Mesendoderm (in vitro differentiated cells): ENCODE results near the gene KLHL14.

Experiments
- DNase-seq: peaks from one replicate; pipeline ENCODE4 v3.0.0; 2013
- H2AK5ac ChIP-seq: 2 replicates; pipeline ENCODE4 v1.6.1; 2013; ENCODE audit warnings: low read length, inconsistent platforms
- H2BK120ac ChIP-seq: 2 replicates; pipeline ENCODE4 v1.6.1; 2013; ENCODE audit warnings: low read depth, mild to moderate bottlenecking, low read length, moderate library complexity, mixed read lengths
- H2BK15ac ChIP-seq: replicated peaks from 2 replicates; pipeline ENCODE4 v1.6.1; 2013; ENCODE audit warnings: low read depth, mild to moderate bottlenecking, moderate library complexity
- H2BK5ac ChIP-seq: 2 replicates; pipeline ENCODE4 v1.6.1; 2013; ENCODE audit warnings: low read length, inconsistent platforms
- H3K18ac ChIP-seq: 2 replicates; pipeline ENCODE4 v1.6.1; 2013; ENCODE audit warnings: mild to moderate bottlenecking, low read length, mixed read lengths
- H3K23ac ChIP-seq: one replicate; pipeline ENCODE4 v1.6.1; 2013; ENCODE audit warnings: low read length
- H3K27ac ChIP-seq: 2 replicates; pipeline ENCODE4 v1.5.1; 2013; ENCODE audit warnings: low read depth, mild to moderate bottlenecking, inconsistent platforms, low read length, moderate library complexity
- H3K27me3 ChIP-seq: 2 replicates; pipeline ENCODE4 v1.6.1; 2013; ENCODE audit warnings: low read length, control low read depth, mild to moderate bottlenecking, inconsistent platforms; ENCODE audit not compliant: insufficient read depth, poor library complexity
- H3K36me3 ChIP-seq: 2 replicates; pipeline ENCODE4 v1.6.1; 2013; ENCODE audit warnings: low read length, inconsistent platforms; ENCODE audit not compliant: control insufficient read depth, insufficient read depth
- H3K4ac ChIP-seq: one replicate; pipeline ENCODE4 v1.6.1; 2013; ENCODE audit warnings: low read depth, mild to moderate bottlenecking, low read length, moderate library complexity
- H3K4me1 ChIP-seq: 2 replicates; pipeline ENCODE4 v1.6.1; 2013; ENCODE audit warnings: low read depth, low read length, inconsistent platforms; ENCODE audit not compliant: control insufficient read depth
- H3K4me2 ChIP-seq: 2 replicates; pipeline ENCODE4 v1.6.1; 2013; ENCODE audit warnings: low read length
- H3K4me3 ChIP-seq: 2 replicates; pipeline ENCODE4 v1.5.1; 2013; ENCODE audit warnings: mild to moderate bottlenecking, low read length
- H3K56ac ChIP-seq: one replicate; pipeline ENCODE4 v1.6.1; 2013; ENCODE audit warnings: low read length
- H3K79me1 ChIP-seq: 2 replicates; pipeline ENCODE4 v1.6.1; 2013; ENCODE audit warnings: low read length, inconsistent platforms
- H3K79me2 ChIP-seq: 2 replicates; pipeline ENCODE4 v1.6.1; 2013; ENCODE audit warnings: mild to moderate bottlenecking, low read length; ENCODE audit not compliant: control insufficient read depth, insufficient read depth
- H3K9ac ChIP-seq: 2 replicates; pipeline ENCODE4 v1.6.1; 2013; ENCODE audit warnings: low read length, inconsistent platforms
- H4K5ac ChIP-seq: one replicate; pipeline ENCODE4 v1.6.1; 2013; ENCODE audit warnings: low read length
- H4K8ac ChIP-seq: one replicate; pipeline ENCODE4 v1.6.1; 2013; ENCODE audit warnings: low read depth, mild to moderate bottlenecking, control low read depth, low read length, moderate library complexity
- WGBS: extraction: QIAGEN DNeasy Blood & Tissue Kit; methylation state at CpG from one replicate; pipeline ENCODE4 v1.1.7; 2013; ENCODE audit warnings: low lambda C conversion rate, missing lambda C conversion rate; ENCODE audit not compliant: insufficient coverage; ENCODE audit errors: extremely low coverage; 5-methylcytosine and 5-hydroxymethylcytosine counted together

The KLHL14 gene

GRCh38 chr18:32711862-32712261 lies 61.0 kb downstream of the KLHL14 start:
- no peak overlapping the region for H3K18ac ChIP-seq
- H3K4me3 ChIP-seq: no peak overlapping the region
- H3K4me1 ChIP-seq: no peaks in the 10 kb centered on the region
- H3K9ac ChIP-seq: no peak overlapping the region
- no peak overlapping the region for H4K8ac ChIP-seq
- H2BK5ac ChIP-seq: no peak overlapping the region
- H2BK120ac ChIP-seq: no peak overlapping the region
- H3K23ac ChIP-seq: no peak overlapping the region
- WGBS: no CpG with 5 or more reads among the region's 2 CpGs
- H3K79me1 ChIP-seq: no peaks in the 10 kb centered on the region
- H3K56ac ChIP-seq: no peak overlapping the region
- no peaks in the 10 kb centered on the region for H3K27me3 ChIP-seq
- H3K4me2 ChIP-seq: no peak overlapping the region
- H4K5ac ChIP-seq: no peak overlapping the region
- no peak overlapping the region for H2AK5ac ChIP-seq
- H3K79me2 ChIP-seq: no peaks in the 10 kb centered on the region
- no peak for DNase-seq
- H2BK15ac ChIP-seq: no peak overlapping the region
- no peaks in the 10 kb centered on the region for H3K36me3 ChIP-seq
- no peak overlapping the region for H3K27ac ChIP-seq
- H3K4ac ChIP-seq: no peak overlapping the region

- Histone ChIP-seq H3K56ac (no peak overlapping the region), H2BK5ac (no peak overlapping the region), H4K8ac (no peak overlapping the region), H3K27me3 (no peaks in the 10 kb centered on the region), H3K18ac (no peak overlapping the region), H2BK120ac (no peak overlapping the region), H3K9ac (no peak overlapping the region), H3K4me3 (no peak overlapping the region), H2BK15ac (no peak overlapping the region), H3K79me2 (no peaks in the 10 kb centered on the region), H3K23ac (no peak overlapping the region), H3K27ac (no peak overlapping the region), H3K36me3 (no peaks in the 10 kb centered on the region), H3K4me2 (no peak overlapping the region), H4K5ac (no peak overlapping the region), H3K79me1 (no peaks in the 10 kb centered on the region), H2AK5ac (no peak overlapping the region), H3K4me1 (no peaks in the 10 kb centered on the region), H3K4ac (no peak overlapping the region)
- whole genome bisulfite sequencing: no CpG with 5 or more reads among the region's 2 CpGs
- no peak for DNase-seq
Measured at GRCh38 chr18:32707586-32707985, 65.2 kb downstream of the KLHL14 start.

GRCh38 chr18:32707147-32707546 lies 65.7 kb downstream of the KLHL14 start:
- no peak overlapping the region for H4K5ac ChIP-seq
- H2BK120ac ChIP-seq: no peak overlapping the region
- H3K4me2 ChIP-seq: no peak overlapping the region
- H4K8ac ChIP-seq: no peak overlapping the region
- H2BK15ac ChIP-seq: no peak overlapping the region
- H3K4me1 ChIP-seq: no peaks in the 10 kb centered on the region
- no peak overlapping the region for H3K27ac ChIP-seq
- DNase-seq: peak; percentile 24
- H3K79me2 ChIP-seq: no peaks in the 10 kb centered on the region
- no peak overlapping the region for H3K4me3 ChIP-seq
- H3K9ac ChIP-seq: no peak overlapping the region
- H2AK5ac ChIP-seq: no peak overlapping the region
- no peak overlapping the region for H2BK5ac ChIP-seq
- H3K36me3 ChIP-seq: no peaks in the 10 kb centered on the region
- no peak overlapping the region for H3K23ac ChIP-seq
- no peaks in the 10 kb centered on the region for H3K27me3 ChIP-seq
- no peak overlapping the region for H3K56ac ChIP-seq
- H3K4ac ChIP-seq: no peak overlapping the region
- H3K79me1 ChIP-seq: no peaks in the 10 kb centered on the region
- H3K18ac ChIP-seq: no peak overlapping the region
- WGBS: no CpG with 5 or more reads among the region's 2 CpGs

- H3K23ac ChIP-seq: no peak overlapping the region
- H2AK5ac ChIP-seq: no peak overlapping the region
Measured at GRCh38 chr18:32701313-32701712, 71.5 kb downstream of the KLHL14 start.

GRCh38 chr18:32698153-32698552 lies 74.7 kb downstream of the KLHL14 start:
- H3K4me2 ChIP-seq: no peak overlapping the region
- no peaks in the 10 kb centered on the region for H3K27me3 ChIP-seq
- H3K4me1 ChIP-seq: no peaks in the 10 kb centered on the region
- H3K4me3 ChIP-seq: no peak overlapping the region
- no peak overlapping the region for H3K56ac ChIP-seq
- no peak overlapping the region for H2BK5ac ChIP-seq
- no peak overlapping the region for H3K9ac ChIP-seq
- H4K5ac ChIP-seq: no peak overlapping the region
- H3K4ac ChIP-seq: no peak overlapping the region
- H3K36me3 ChIP-seq: no peaks in the 10 kb centered on the region
- no peak overlapping the region for H3K18ac ChIP-seq
- no peak for DNase-seq
- H2BK15ac ChIP-seq: no peak overlapping the region
- H3K23ac ChIP-seq: no peak overlapping the region
- no peaks in the 10 kb centered on the region for H3K79me2 ChIP-seq
- no peaks in the 10 kb centered on the region for H3K79me1 ChIP-seq
- no CpG with 5 or more reads among the region's 3 CpGs for WGBS
- H3K27ac ChIP-seq: no peak overlapping the region
- no peak overlapping the region for H4K8ac ChIP-seq
- H2BK120ac ChIP-seq: no peak overlapping the region
- no peak overlapping the region for H2AK5ac ChIP-seq

More at GRCh38 chr18:32701313-32701712, 71.5 kb downstream of the KLHL14 start:
- Histone ChIP-seq H3K18ac (no peak overlapping the region), H3K56ac (no peak overlapping the region), H2BK120ac (no peak overlapping the region), H3K79me1 (no peaks in the 10 kb centered on the region), H3K27ac (no peak overlapping the region), H3K4me1 (no peaks in the 10 kb centered on the region), H2BK5ac (no peak overlapping the region), H3K4ac (no peak overlapping the region), H3K27me3 (no peaks in the 10 kb centered on the region), H2BK15ac (no peak overlapping the region), H4K5ac (no peak overlapping the region), H3K79me2 (no peaks in the 10 kb centered on the region), H3K4me3 (no peak overlapping the region), H4K8ac (no peak overlapping the region), H3K4me2 (no peak overlapping the region), H3K9ac (no peak overlapping the region), H3K36me3 (no peaks in the 10 kb centered on the region)
- DNase-seq: no peak

- no peaks in the 10 kb centered on the region for H3K79me2 ChIP-seq
- no peak overlapping the region for H3K27ac ChIP-seq
- H2AK5ac ChIP-seq: no peak overlapping the region
- H3K23ac ChIP-seq: no peak overlapping the region
- no peak for DNase-seq
- H2BK120ac ChIP-seq: no peak overlapping the region
- H3K56ac ChIP-seq: no peak overlapping the region
- no peak overlapping the region for H3K9ac ChIP-seq
- H3K4me3 ChIP-seq: no peak overlapping the region
- no CpG with 5 or more reads among the region's 3 CpGs for WGBS
- no peaks in the 10 kb centered on the region for H3K79me1 ChIP-seq
- no peak overlapping the region for H3K18ac ChIP-seq
- H3K4me2 ChIP-seq: no peak overlapping the region
- H4K5ac ChIP-seq: no peak overlapping the region
- H3K27me3 ChIP-seq: no peaks in the 10 kb centered on the region
- no peaks in the 10 kb centered on the region for H3K4me1 ChIP-seq
- H3K36me3 ChIP-seq: no peaks in the 10 kb centered on the region
- H4K8ac ChIP-seq: no peak overlapping the region
- H3K4ac ChIP-seq: no peak overlapping the region
- no peak overlapping the region for H2BK5ac ChIP-seq
- H2BK15ac ChIP-seq: no peak overlapping the region
Measured at GRCh38 chr18:32696376-32696775, 76.4 kb downstream of the KLHL14 start.
